ENCODE measurements around the gene ARHGAP20. TPM values are rescaled to one million over a fixed set of nuclear protein-coding genes. Genes with fewer than 3 reads are reported as not detected.

Gene ARHGAP20
- total and polyA plus RNA-seq, 12 donors, result 0.14 to 1.3 (median 0.32) TPM

GRCh38 chr11:110689306-110689705 is 22.9 kb downstream of the ARHGAP20 start:
- no peak for ATAC-seq
- intact Hi-C loops (cut with DNase I), result no loop called here
- Histone ChIP-seq H3K27ac (no peak overlapping the region), H3K36me3 (no peaks in the 10 kb centered on the region), H3K9me3 (no peaks in the 10 kb centered on the region), H3K27me3 (no peaks in the 10 kb centered on the region), H3K4me3 (no peak overlapping the region), H3K4me1 (no peaks in the 10 kb centered on the region)
- WGBS, 2 donors, result 86 to 97% methylated on average over 4 of the region's 4 CpGs
- no peak for DNase-seq
- no peak for TF ChIP-seq CTCF (IDR thresholded peaks at IDR 0.05)

- Histone ChIP-seq H3K36me3 (no peaks in the 10 kb centered on the region), H3K27me3 (no peaks in the 10 kb centered on the region), H3K27ac (no peak overlapping the region), H3K4me3 (no peak overlapping the region), H3K4me1 (no peaks in the 10 kb centered on the region), H3K9me3 (no peaks in the 10 kb centered on the region)
- DNase-seq (no peak), ATAC-seq (no peak)
- WGBS, 2 donors, result 65 to 68% methylated on average over 2 of the region's 2 CpGs
- intact Hi-C loops (cut with DNase I), result no loop called here
- TF ChIP-seq CTCF (IDR thresholded peaks at IDR 0.05), result no peak
Measured at GRCh38 chr11:110679323-110679975, 32.8 kb downstream of the ARHGAP20 start.

- H3K4me1 ChIP-seq, result no peaks in the 10 kb centered on the region
- intact Hi-C loops (cut with DNase I), result no loop called here
- H3K36me3 ChIP-seq, result no peaks in the 10 kb centered on the region
- no peak for TF ChIP-seq CTCF (IDR thresholded peaks at IDR 0.05)
- DNase-seq (no peak), ATAC-seq (no peak)
- peaks cover 0 to 11% (median 0%) of the 10 kb centered on the region in 11 donors for H3K9me3 ChIP-seq
- WGBS, 2 donors, result 84% methylated on average over 2 of the region's 2 CpGs
- no peaks in the 10 kb centered on the region for H3K27me3 ChIP-seq
- no peak overlapping the region for H3K4me3 ChIP-seq
- H3K27ac ChIP-seq, result no peak overlapping the region
Measured at GRCh38 chr11:110675548-110675947, 36.7 kb downstream of the ARHGAP20 start.

GRCh38 chr11:110665689-110666465 is 46.4 kb downstream of the ARHGAP20 start:
- H3K4me1 ChIP-seq, result no peaks in the 10 kb centered on the region
- DNase-seq (no peak), ATAC-seq (no peak)
- H3K27ac ChIP-seq, result no peak overlapping the region
- H3K27me3 ChIP-seq, result no peaks in the 10 kb centered on the region
- 89 to 92% methylated on average over 7 of the region's 7 CpGs for WGBS, 2 donors
- H3K36me3 ChIP-seq, result no peaks in the 10 kb centered on the region
- no peak overlapping the region for H3K4me3 ChIP-seq
- peaks cover 0 to 19% (median 5%) of the 10 kb centered on the region in 11 donors for H3K9me3 ChIP-seq
- intact Hi-C loops (cut with DNase I), result no loop called here
- TF ChIP-seq CTCF (IDR thresholded peaks at IDR 0.05), result no peak
